Peyer's patch (tissue), 4 donors: ENCODE measurements around the gene MAPK8.

Source experiments
- POLR2A ChIP-seq, 2 donors: fragments of 450-650 bp; IDR thresholded peaks; one replicate each; pipeline ENCODE4 v1.5.1; 2017; ENCODE audit warnings: antibody characterized with exemption in 2 of 2, mild to moderate bottlenecking in 2 of 2, moderate library complexity in 2 of 2
- TF ChIP-seq, protein P1 (sequence below), 6 experiments: fragments of 450-650 bp in 4 of 6; fragments of 200-600 bp in 2 of 6; sonication (generic) in 1 of 6; IDR thresholded peaks; one replicate each; pipeline ENCODE4 v1.5.1; 2017 to 2019; ENCODE audit warnings: antibody characterized with exemption in 6 of 6, mild to moderate bottlenecking in 3 of 6, moderate library complexity in 1 of 6

DNA sequence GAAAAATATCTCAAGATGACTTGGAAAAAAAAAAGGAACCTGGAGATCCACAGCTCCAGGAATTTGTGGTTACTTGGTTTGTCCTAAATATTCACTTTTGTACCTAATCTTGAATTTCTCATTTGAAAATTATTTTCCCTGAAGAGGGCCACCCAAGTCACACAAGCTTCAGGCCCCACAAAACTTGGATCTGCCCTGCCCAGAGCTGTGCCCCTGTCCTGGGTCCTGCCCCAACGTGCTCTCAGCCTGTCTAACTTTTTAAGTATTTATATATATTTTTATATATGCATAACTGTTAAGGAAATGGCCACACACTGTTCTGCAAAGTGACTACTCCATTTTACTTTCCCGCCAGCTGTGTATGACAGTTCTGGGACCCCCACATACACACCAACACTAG is 174.9 kb downstream of the MAPK8 start:
- TF ChIP-seq, protein P1, sequence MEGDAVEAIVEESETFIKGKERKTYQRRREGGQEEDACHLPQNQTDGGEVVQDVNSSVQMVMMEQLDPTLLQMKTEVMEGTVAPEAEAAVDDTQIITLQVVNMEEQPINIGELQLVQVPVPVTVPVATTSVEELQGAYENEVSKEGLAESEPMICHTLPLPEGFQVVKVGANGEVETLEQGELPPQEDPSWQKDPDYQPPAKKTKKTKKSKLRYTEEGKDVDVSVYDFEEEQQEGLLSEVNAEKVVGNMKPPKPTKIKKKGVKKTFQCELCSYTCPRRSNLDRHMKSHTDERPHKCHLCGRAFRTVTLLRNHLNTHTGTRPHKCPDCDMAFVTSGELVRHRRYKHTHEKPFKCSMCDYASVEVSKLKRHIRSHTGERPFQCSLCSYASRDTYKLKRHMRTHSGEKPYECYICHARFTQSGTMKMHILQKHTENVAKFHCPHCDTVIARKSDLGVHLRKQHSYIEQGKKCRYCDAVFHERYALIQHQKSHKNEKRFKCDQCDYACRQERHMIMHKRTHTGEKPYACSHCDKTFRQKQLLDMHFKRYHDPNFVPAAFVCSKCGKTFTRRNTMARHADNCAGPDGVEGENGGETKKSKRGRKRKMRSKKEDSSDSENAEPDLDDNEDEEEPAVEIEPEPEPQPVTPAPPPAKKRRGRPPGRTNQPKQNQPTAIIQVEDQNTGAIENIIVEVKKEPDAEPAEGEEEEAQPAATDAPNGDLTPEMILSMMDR (IDR thresholded peaks at IDR 0.05) = no peak
- TF ChIP-seq POLR2A (IDR thresholded peaks at IDR 0.05) = no peak
